Sciatic nerve (tissue), 2 donors: ENCODE data around the gene DUSP10. TPM values are rescaled to one million over a fixed set of nuclear protein-coding genes. Genes with fewer than 3 reads are reported as not detected.

Experiments
- ATAC-seq: fragments of 200-7000 bp; cut with Tn5 transposase; one replicate; pipeline ENCODE4 v1.9.1; 2020; ENCODE audit warnings: mild to moderate bottlenecking, moderate library complexity
- DNase-seq: peaks from one replicate; pipeline ENCODE4 v3.0.0-alpha.2; 2020; ENCODE audit warnings: low spot score
- intact Hi-C: fragments of 100-400 bp; cut with DNase I; formaldehyde crosslinking; loops from one replicate; pipeline ENCODE4 v1.14.2; 2022
- total RNA-seq: library from RNA; stranded (reverse); fragmentation: NEBNext Ultra II Directional; extraction: Animal tissue kit (Norgen Biotek cat#: 25700); gene quantifications from one replicate; pipeline ENCODE4 v1.2.1, GENCODE V29; 2021
- donor health status: DM: no; HTN: no; CAD: no.
- donor health status: DM: no; HTN: no; CAD: no.

The DUSP10 gene
- total RNA-seq, 1 donor from 2014 or later: 4.7 TPM

GRCh38 chr1:221718381-221719277 is 23.3 kb downstream of the DUSP10 start:
- intact Hi-C loops: no loop called here
- ATAC-seq (peak; percentile 28), DNase-seq (no peak)

- ATAC-seq: no peak
- no peak for DNase-seq
- intact Hi-C loops: no loop called here
Measured at GRCh38 chr1:221717485-221717853, 24.4 kb downstream of the DUSP10 start.

GRCh38 chr1:221716713-221717484 is 25.0 kb downstream of the DUSP10 start:
- DNase-seq: no peak
- no peak for ATAC-seq
- intact Hi-C loops: no loop called here

GRCh38 chr1:221715321-221716169 is 26.3 kb downstream of the DUSP10 start:
- intact Hi-C loops: no loop called here
- no peak for ATAC-seq

GRCh38 chr1:221714227-221715152 is 27.4 kb downstream of the DUSP10 start:
- intact Hi-C loops: no loop called here

More at GRCh38 chr1:221715321-221716169, 26.3 kb downstream of the DUSP10 start:
- DNase-seq: no peak

GRCh38 chr1:221712776-221713431 is 29.0 kb downstream of the DUSP10 start:
- ATAC-seq (peak; percentile 66), DNase-seq (no peak)
- intact Hi-C loops: no loop called here

More at GRCh38 chr1:221714227-221715152, 27.4 kb downstream of the DUSP10 start:
- DNase-seq (no peak), ATAC-seq (no peak)

- DNase-seq (no peak), ATAC-seq (peak; percentile 65)
- intact Hi-C loops: no loop called here
Measured at GRCh38 chr1:221712198-221712684, 29.6 kb downstream of the DUSP10 start.

- ATAC-seq (no peak), DNase-seq (no peak)
- intact Hi-C loops: no loop called here
Measured at GRCh38 chr1:221711656-221712055, 30.2 kb downstream of the DUSP10 start.

GRCh38 chr1:221711063-221711577 is 30.8 kb downstream of the DUSP10 start:
- DNase-seq (no peak), ATAC-seq (no peak)
- intact Hi-C loops: no loop called here

- DNase-seq: no peak
- no peak for ATAC-seq
- intact Hi-C loops: no loop called here
Measured at GRCh38 chr1:221709854-221710253, 32.0 kb downstream of the DUSP10 start.

- ATAC-seq (peak; percentile 43), DNase-seq (no peak)
- intact Hi-C loops: no loop called here
Measured at GRCh38 chr1:221708987-221709386, 32.9 kb downstream of the DUSP10 start.

GRCh38 chr1:221708076-221708571 is 33.8 kb downstream of the DUSP10 start:
- DNase-seq (no peak), ATAC-seq (peak; percentile 79)
- intact Hi-C loops: no loop called here

- DNase-seq (no peak), ATAC-seq (no peak)
- intact Hi-C loops: no loop called here
Measured at GRCh38 chr1:221706876-221707582, 34.9 kb downstream of the DUSP10 start.

GRCh38 chr1:221706191-221706590 is 35.7 kb downstream of the DUSP10 start:
- DNase-seq (no peak), ATAC-seq (no peak)
- intact Hi-C loops: no loop called here

GRCh38 chr1:221704306-221704705 is 37.6 kb downstream of the DUSP10 start:
- intact Hi-C loops: no loop called here
- ATAC-seq (peak; percentile 49), DNase-seq (no peak)

GRCh38 chr1:221701570-221702186 is 40.2 kb downstream of the DUSP10 start:
- DNase-seq (no peak), ATAC-seq (no peak)
- intact Hi-C loops: no loop called here
